ENCODE data around the gene FRMD7.

- no peak for TF ChIP-seq POLR2A (IDR thresholded peaks at IDR 0.05)
- TF ChIP-seq CTCF (IDR thresholded peaks at IDR 0.05 in 4 of 5, conservative IDR thresholded peaks at IDR 0.05 in 1 of 5): no peak
These were observed 86.8 kb downstream of the FRMD7 start for GRCh38 chrX:132041015-132041414.
